ENCODE data around the gene GNA12.

DNA sequence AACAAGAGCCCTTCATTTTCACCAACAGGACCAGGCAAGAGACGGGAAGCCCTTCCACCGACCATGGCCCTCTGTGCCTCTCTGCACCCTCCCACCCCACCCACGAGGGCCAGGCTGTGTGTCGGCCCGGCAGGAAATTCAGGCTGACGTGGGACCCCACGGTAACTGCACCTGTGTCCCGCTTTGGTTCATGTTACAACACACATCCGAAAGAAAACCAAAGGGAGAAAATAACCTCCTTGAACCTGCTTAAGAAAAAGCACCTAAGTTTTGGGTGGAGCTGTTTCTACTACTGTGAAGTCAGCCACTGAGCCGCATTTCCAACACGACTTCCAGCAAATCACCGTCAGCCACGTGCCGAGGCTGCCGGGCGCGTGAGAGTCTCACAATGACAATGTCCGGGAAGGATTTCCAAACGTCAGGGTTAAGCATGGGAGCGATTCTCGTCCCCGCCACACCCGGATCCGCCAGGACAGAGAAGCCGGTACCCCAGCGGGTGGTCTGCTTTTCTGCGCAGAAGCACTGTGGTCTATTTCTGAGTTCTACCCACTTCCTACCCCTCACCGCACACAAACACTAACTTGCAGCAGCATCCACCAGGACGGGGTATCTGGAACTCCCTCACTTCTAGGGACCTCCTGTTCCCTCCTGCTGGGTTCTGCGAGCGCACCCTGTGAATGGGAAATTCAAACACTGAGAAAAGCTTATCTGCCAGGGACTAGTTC lies 119.5 kb downstream of the GNA12 start:
- TF ChIP-seq, protein P1, sequence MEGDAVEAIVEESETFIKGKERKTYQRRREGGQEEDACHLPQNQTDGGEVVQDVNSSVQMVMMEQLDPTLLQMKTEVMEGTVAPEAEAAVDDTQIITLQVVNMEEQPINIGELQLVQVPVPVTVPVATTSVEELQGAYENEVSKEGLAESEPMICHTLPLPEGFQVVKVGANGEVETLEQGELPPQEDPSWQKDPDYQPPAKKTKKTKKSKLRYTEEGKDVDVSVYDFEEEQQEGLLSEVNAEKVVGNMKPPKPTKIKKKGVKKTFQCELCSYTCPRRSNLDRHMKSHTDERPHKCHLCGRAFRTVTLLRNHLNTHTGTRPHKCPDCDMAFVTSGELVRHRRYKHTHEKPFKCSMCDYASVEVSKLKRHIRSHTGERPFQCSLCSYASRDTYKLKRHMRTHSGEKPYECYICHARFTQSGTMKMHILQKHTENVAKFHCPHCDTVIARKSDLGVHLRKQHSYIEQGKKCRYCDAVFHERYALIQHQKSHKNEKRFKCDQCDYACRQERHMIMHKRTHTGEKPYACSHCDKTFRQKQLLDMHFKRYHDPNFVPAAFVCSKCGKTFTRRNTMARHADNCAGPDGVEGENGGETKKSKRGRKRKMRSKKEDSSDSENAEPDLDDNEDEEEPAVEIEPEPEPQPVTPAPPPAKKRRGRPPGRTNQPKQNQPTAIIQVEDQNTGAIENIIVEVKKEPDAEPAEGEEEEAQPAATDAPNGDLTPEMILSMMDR (IDR thresholded peaks at IDR 0.05 in 8 of 11, conservative IDR thresholded peaks at IDR 0.05 in 3 of 11): no peak
- TF ChIP-seq POLR2A (IDR thresholded peaks at IDR 0.05): no peak

Data from spleen (tissue), 7 donors.